HG03354 (cell line): ENCODE results near the gene ARL3.
A peak's percentile ranks its signal among the peaks of the same experiment; 100 is the strongest.
"Not testable (repeated sequence)": the region's sequence is repeated elsewhere in the genome, so short reads cannot be mapped to it uniquely, and the experiment has no call there.

Experiments
- ATAC-seq: cut with Tn5 transposase; IDR thresholded peaks from one replicate; pipeline ENCODE4 v1.9.1; 2021; ENCODE audit warnings: mild to moderate bottlenecking; ENCODE audit not compliant: unreplicated experiment, poor library complexity, severe bottlenecking

Gene ARL3

GRCh38 chr10:102740229-102740628 is 26.0 kb upstream of the ARL3 start:
- no peak for ATAC-seq

GRCh38 chr10:102738692-102739121 is 24.5 kb upstream of the ARL3 start:
- ATAC-seq, result no peak

- no peak for ATAC-seq
These were observed 20.9 kb upstream of the ARL3 start for GRCh38 chr10:102735065-102735562.

DNA sequence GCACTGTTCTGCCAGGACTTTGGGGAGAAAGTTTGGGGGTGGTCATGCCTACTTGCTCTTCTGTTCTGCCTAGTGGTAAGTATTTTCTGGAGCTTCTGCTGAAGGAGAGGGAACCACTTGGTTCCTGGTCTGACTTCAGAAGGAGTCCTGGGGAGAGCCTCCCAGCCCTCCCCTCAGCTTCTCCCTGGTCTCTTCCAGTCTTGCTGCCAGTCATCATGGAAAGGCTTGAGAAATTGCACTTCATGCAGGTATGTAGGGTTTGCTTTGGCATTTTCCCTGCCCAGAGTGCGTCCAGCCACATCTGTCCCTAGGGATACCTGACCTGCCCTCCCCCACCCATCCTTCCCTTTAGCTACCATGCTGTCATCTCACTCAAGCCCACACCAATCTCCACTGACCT is 18.5 kb upstream of the ARL3 start:
- ATAC-seq, result no peak

- no peak for ATAC-seq
These were observed 17.1 kb upstream of the ARL3 start for GRCh38 chr10:102731222-102731800.

- no peak for ATAC-seq
These were observed 15.1 kb upstream of the ARL3 start for GRCh38 chr10:102729029-102730026.

DNA sequence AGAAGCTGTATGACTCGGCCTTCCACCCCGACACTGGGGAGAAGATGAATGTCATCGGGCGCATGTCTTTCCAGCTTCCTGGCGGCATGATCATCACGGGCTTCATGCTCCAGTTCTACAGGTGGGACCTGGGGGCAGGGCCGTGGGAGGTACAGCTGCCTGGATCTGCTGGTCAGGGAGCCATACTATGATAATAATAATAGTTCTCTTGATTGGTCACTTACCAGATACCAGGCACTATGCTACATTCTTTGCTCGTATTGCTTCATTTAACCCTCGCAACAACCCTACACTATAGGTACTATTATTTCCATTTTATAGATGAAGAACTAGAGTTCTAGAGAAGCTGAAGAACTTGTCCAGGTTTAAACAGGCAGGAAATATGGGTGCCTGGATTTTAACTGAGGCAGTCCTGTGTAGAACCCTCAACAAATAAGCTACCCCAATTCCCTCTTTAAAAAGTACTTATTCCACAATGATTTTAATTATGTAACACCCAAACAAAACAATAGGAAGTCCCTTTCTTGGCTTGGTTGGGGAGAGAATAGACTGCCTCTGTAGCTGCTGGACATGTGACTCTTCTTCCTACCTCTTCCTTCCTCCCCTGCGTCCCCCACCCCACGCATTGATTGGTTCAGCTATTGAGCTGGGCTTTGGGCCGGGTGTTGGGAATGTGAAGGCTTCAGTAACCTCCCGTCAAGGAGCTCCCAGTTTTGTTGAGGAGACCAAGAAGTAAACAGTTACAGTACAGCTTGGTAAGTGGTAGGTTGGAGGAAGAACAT is 13.0 kb upstream of the ARL3 start:
- ATAC-seq, result no peak

GRCh38 chr10:102726274-102726673 is 12.1 kb upstream of the ARL3 start:
- ATAC-seq, result no peak

- ATAC-seq, result no peak
These were observed 9.8 kb upstream of the ARL3 start for GRCh38 chr10:102723989-102724388.

GRCh38 chr10:102721954-102722353 is 7.8 kb upstream of the ARL3 start:
- ATAC-seq, result no peak

- ATAC-seq, result no peak
These were observed 6.6 kb upstream of the ARL3 start for GRCh38 chr10:102720775-102721301.

GRCh38 chr10:102720337-102720736 is 6.1 kb upstream of the ARL3 start:
- no peak for ATAC-seq

DNA sequence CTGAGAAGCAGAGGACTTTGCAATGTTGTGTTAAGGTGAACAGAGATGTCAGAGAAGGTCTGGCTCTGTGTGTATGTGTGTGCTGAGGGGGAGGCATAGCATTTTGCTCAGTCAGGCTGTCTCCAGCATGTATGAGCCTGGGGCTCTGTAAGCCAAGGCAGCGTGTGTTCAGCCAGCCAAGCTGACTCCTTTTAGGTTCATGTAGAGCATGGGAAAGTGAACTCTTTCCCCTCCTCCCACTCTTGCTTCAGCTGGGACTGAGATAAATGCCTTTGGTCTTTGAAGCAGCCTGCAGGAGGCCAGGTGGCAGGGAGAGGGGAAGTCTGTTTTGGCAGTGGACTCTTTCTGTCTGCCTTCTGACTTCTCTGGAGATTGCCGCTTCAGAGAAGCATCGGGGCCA is 4.0 kb upstream of the ARL3 start:
- ATAC-seq, result no peak

GRCh38 chr10:102716900-102717565 is 2.8 kb upstream of the ARL3 start:
- ATAC-seq, result not testable (repeated sequence)

- no peak for ATAC-seq
These were observed 1.7 kb upstream of the ARL3 start for GRCh38 chr10:102715880-102716279.

- peak; percentile 27 for ATAC-seq
These were observed 641 bp upstream of the ARL3 start, which contains the start of gene SFXN2 for GRCh38 chr10:102714621-102715455. SFXN2 (plus strand) TSS chr10:102714636; CDS start chr10:102726637, 12,001 bp downstream.

GRCh38 chr10:102713539-102713813 is 721 bp downstream of the ARL3 start:
- peak; percentile 57 for ATAC-seq

DNA sequence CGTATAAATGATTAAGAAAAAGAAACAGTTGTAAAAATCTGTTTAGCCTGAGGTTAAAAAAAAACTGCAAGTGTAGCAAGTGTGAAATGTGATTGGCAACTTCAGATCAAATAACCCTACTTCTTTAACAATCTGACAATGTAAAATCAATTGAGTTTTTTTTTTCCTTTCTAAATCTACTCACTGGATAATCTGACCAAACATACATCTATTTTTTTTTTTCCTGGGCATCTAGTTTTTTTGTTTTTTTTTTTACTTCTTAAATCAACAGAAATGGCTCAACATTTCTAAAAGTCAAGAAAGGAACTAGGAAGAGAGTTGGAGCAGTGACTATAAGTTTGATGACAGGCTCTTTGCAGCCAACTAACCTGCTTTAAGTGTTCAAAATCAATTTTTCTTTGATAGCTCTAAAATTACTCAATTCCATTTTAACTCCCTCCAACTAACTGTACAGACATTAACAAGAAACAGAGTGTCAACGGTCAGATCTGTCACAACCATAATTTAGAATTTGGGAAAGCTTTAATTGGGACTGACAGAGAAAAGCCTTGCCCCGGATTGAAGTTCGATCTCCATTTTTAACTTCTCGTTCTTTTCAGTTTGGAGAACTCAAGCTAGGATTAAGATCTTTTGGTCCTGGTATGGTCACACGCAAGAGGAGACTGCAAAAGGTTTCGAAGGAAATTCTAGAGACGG is 1.2 kb downstream of the ARL3 start:
- no peak for ATAC-seq
